HG03175 (cell line): ENCODE results near the gene GAB4.
"Not testable (repeated sequence)": the region's sequence is repeated elsewhere in the genome, so short reads cannot be mapped to it uniquely, and the experiment has no call there.

Experiments used
- ATAC-seq: cut with Tn5 transposase; IDR thresholded peaks from one replicate; pipeline ENCODE4 v1.9.1; 2021; ENCODE audit warnings: mild to moderate bottlenecking, moderate library complexity; ENCODE audit not compliant: unreplicated experiment

Gene GAB4

DNA sequence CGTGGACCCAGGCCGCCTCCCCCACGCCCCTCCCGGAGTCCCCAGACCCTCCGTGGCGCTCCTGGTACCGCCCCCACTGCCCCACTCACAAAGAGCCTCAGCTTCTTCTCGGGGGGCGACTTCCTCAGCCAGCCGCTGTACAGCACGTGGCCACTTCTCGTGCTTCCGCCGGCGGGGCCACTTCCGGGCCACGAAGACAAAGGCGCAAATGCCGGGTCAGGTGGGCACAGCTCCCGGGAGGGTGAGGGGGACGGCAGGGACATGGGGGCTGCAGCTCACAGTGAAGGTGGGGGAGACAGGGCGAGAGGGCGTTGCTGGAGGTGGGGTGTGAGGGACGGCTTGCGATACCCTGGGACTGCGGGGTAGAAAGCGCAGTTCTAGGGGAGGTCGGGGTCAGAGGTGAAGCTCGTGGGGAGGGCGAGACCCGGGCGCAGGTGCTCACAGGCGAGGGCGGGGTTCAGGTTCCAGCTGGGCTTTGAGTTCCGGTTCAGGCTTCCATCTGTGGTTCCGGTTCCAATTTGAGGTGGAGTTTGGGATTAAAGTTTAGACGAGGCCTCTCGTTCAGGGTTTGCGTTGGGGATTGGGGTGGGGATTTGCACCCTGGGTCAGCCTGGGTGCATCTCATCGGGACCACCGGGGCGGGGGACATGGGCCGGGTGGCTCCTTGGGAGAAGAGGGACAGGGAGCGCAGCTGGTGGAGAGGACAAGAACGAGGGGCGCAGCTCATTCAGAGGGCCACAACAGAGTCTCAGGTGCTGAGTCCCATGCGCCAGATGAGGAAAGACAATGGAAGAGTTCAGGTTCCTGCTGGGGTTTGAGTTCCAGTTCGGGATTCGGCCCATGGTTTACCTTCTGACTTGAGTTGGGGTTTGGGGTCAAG, at the start of gene GAB4:
Gene GAB4, minus strand, starts transcription at position 371 of the 880 bp plus-strand sequence. Its CDS starts 108 bp downstream, at position 263.
- ATAC-seq: no peak

DNA sequence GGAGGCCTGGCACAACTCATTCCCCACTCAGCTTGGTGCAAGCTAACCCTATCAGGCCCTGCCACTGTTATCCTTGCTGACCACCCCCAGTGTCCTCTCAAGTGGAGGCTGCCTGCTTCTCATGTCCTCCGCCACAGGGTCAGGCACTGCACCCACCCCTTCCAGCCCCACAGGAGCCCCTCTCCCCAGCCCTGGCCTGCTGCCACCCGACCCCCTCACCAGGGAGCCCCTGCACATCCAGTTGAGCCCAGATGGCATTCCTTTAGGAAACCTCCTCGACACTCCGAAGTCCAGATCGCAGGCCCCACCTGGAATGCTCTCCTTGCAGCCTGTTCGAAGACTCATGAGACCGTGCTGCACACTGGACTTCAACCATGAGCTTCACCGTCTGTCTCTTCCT, 48.8 kb upstream of the GAB4 start:
- no peak for ATAC-seq

GRCh38 chr22:17056058-17056457, 48.0 kb upstream of the GAB4 start:
- ATAC-seq: no peak

- no peak for ATAC-seq
These were observed 39.6 kb upstream of the GAB4 start for GRCh38 chr22:17047656-17048055.

GRCh38 chr22:17046566-17047348, 38.7 kb upstream of the GAB4 start:
- ATAC-seq: no peak

DNA sequence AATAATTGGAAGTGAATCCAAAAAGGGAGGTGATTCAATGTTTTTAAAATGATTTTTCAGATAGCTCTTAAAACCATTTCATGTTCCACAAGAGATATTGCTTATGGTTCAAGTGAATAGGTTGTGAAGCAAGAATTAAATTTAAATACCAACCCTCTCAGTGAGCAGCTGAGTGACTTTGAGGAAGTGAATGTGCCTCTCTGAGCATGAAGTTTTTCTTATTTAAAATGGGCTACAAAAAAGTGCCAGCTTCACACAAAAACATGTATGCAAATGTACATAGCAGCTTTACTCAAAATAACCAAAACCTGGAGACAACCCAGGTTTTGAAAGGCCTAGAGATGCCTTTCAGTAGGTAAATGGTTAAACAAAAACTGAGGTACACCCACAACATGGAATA, 35.5 kb upstream of the GAB4 start:
- ATAC-seq: no peak

DNA sequence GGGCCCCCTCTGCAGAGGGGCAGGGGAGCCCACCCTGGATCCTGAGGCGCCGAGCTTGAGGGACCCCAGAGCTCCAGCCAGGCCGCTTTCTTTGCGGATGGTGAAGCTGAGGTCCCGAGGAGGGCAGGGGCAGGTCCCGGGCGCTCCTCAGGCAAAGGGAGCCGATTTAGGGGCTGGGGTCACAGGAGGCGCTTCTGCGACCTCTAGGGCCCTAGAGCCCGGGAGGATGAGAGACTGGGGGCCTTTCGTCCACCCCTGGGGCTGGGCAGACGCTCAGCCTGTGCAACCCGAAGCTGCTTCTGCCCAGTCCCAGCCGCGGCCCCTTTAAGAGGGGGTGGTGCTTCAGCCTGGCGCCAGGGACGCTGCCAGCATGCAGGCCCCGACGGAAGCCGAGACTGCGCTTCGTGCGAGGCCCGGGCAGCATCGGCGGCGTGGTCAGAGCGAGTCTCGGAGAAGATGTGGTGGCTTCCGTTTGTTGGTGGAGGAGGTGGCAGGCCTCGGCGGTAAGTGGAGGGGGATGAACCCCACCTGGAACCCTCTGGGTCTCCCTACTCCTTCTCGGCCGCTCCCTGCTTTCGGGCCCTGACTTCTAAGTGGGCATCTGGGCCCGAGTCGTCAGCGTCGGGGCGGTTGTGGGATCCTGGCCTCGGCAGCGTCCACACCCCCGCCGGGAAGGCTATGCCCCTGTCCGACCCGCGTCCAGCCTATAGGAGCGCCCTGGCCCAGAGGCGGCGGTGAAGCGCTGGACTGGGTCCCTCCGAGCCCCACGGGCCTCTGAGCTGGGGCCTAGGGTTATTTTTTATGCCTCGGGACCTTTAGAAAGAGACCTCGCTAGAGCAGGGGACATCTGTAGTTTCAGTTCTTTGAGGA, 29.1 kb upstream of the GAB4 start:
- ATAC-seq: peak; percentile 74

DNA sequence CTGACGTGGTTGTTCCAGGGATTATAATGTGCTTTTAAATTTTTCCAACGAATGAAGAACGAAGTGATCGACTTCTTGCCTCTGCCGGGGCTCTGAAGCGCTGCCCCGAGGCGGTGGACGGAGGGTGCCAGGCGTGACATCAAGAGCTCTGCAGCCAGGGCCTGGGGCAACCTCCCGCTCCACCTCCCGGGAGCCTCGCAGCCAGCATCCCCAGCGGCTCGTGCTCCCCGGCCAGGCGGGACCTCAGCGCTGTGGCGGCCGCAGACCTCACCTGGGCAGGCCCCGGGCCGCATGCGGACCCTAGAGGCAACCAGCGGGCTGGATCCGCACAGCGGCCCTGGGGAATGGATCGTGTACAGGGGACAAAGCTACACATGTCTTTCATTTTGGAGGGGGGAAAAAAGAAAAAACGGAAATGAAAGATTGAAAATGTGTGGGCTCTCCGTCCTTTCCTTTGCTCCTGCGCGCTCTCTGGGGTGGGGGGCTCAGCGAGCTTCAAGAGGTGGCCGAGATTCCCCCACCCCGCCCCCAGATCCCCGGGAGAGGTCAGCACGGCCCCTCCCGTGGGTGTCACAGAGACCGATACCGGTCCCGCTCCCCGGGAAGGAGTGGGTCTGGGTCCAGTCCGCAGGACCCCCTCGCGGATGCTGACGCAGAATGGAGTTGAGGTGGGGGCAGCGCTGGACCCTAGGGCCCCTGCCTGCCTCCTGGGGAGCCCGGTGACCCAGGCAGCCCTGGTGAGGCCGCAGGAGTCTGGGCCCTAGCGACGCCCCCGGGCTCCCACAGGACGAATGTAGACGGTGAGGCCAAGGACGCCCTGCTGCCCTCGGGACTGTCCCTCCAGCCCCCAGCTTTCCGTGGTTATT, 28.2 kb upstream of the GAB4 start:
- ATAC-seq: peak; percentile 34

- ATAC-seq: no peak
These were observed 27.2 kb upstream of the GAB4 start for GRCh38 chr22:17035246-17035645.

- ATAC-seq: not testable (repeated sequence)
These were observed 26.5 kb upstream of the GAB4 start for GRCh38 chr22:17034532-17034931.

DNA sequence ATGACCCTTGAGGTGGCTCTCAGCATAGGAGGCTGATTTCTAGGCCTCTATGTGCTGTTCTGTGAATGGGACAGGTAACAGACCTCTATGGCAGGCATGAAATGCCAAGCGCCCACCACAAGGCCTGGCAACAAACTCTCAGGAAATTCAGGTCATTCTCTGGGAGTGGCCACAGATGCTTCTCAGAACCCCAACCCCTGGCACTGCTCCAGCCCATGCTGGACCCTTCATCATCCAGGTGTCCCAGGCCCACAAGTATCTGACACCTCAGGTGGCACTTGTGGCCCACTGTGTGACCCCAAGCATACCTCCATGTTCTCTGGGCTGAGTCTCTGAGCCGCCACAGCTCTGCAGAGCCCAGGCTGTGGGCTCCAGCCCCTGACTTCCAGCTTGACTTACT, 24.3 kb upstream of the GAB4 start:
- not testable (repeated sequence) for ATAC-seq

- not testable (repeated sequence) for ATAC-seq
These were observed 16.4 kb upstream of the GAB4 start for GRCh38 chr22:17024380-17024779.

DNA sequence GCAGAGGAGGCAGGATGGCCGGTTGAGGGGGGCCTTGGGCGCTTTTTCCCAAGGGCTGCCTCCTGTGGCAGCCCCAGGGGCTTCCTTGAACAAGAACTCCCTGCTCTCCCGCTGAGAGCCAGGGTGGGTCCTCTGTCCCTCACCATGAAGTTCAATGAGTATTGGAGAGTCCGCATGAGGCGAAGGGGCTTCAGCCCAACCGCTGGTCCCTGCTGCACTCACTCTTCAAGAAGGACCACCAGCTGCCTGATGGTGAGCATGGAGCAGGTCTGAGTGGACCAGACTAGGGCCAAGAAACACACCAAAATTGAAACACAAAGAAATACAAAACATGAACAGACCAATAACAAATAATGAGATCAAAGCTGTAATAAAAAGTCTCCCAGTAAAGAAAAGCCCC, 7.5 kb upstream of the GAB4 start:
- not testable (repeated sequence) for ATAC-seq

DNA sequence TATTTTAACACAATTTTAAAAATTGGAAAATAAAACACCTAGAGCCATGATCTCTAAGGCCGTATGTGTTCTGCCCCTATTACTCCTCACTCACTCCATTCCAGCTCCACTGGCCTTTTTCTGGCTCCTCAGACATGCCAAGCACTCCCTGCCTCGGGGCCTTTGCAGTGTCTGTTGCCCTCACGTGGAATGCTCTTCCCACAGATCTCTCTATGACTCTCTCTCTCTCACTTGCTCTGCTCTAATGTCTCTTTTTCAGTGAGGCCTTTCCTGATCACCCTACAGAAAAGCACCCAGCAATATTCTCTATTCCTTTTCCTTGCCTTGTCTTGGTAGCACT, 6.0 kb upstream of the GAB4 start:
- not testable (repeated sequence) for ATAC-seq

DNA sequence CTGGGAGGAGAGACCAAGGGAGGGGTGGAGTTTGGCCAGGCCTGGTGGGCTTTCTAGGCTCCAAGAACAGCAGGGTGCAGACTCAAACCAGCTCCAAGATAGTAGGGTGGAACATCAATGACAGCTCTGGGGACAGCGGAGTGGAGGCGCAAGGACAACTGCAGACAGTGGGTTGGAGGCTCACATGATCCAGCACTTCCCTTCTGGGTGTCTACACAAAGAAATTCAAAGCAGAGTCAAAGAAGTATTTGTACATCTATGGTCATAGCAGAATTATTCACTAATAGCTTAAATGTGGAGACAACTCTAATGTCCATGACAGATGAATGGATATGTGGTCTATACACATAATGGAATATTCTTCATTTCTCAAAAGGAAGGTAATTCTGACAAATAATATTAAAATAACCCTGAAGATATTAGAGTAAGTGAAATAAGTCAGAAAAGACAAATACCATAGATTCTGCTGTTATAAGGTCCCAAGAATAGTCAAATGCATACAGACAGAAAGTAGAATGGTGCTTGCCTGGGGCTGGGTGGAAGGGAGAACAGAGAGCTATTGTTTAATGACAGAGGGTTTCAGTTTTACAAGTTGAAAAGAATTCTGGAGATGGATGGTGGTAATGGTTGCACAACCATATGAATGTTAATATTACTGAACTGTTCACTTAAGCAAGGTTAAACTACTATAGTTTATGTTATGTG, 5.5 kb upstream of the GAB4 start:
- no peak for ATAC-seq

DNA sequence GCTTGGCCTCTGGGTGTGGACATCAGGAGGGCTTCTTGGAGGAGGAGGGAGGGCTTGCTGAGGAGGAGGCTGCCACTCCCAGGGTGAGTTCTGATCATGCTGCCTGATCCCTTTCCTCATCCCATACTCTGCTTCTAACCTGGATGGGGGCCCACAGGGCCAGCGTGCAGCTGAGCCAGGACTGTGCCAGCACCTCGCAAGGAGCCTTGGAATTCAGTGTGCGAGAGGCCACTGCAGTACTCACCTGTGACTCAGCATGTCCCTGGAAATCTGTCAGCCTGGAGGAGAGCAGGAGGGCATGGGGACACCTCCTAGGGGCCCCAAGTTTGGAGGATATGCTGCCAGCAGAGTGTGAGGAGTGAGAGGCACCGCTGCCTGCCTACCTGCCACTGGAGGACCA, 4.2 kb upstream of the GAB4 start:
- no peak for ATAC-seq

GRCh38 chr22:17009640-17010291, 1.7 kb upstream of the GAB4 start:
- ATAC-seq: no peak

DNA sequence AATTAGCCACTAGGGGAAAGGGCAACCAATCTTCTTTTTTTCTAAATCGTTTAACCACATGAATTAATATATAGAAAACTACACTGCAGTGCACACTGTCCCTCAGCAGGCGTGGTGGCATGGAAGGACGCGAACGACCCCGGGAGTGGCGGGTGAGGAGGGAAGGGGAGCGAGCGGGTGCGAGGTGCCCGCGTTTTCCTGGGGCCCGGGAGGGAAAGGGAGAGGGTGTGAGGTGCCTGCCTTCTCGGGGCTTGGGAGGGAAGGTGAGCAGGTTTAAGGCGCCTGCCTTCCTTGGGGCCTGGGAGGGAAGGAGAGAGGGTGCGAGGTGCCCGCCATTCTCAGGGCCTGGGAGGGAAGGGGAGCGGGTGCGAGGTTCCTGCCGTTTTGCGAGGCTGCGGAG, 765 bp downstream of the GAB4 start:
- ATAC-seq: no peak

DNA sequence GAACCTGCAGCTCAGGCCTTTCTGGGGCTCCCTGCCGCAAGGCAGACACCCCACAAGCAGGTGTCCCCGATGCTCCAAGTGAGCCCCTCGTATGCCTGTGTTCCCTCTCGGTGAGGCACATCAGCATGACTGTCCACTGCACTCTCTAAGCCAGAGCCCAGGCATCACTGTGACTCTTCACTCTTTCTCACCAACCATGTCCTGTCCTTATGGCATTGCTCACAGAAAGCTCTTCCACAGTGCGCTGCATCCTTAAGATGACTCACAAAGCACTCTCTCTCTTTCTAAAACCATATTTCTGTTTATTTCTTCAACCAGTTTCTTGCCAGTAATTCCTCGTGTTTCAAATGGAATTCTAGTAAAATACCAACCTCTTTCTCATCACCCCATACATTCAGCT, 18.1 kb downstream of the GAB4 start:
- no peak for ATAC-seq
